Jurkat, Clone E6-1 (cell line): Measurements from ENCODE around the gene OR1S1. TPM values are rescaled to one million over a fixed set of nuclear protein-coding genes. Genes with fewer than 3 reads are reported as not detected.
"Not testable (repeated sequence)": the region's sequence is repeated elsewhere in the genome, so short reads cannot be mapped to it uniquely, and the experiment has no call there.

Source experiments
- DNase-seq: peaks from one replicate; pipeline ENCODE4 v3.0.0-alpha.2; 2011; ENCODE audit warnings: low read depth, low spot score
- H3K4me3 ChIP-seq: 2 replicates; pipeline ENCODE4 v1.5.1; 2011; ENCODE audit warnings: mild to moderate bottlenecking, low read length, control low read depth, moderate library complexity
- polyA plus RNA-seq: library from polyadenylated mRNA; unstranded; fragments of >200 nt; gene quantifications from one replicate; pipeline ENCODE4 v1.2.1, GENCODE V29; 2012; ENCODE audit warnings: missing spikeins; ENCODE audit not compliant: insufficient read length, insufficient read depth

Gene OR1S1
- polyA plus RNA-seq: not detected

DNA sequence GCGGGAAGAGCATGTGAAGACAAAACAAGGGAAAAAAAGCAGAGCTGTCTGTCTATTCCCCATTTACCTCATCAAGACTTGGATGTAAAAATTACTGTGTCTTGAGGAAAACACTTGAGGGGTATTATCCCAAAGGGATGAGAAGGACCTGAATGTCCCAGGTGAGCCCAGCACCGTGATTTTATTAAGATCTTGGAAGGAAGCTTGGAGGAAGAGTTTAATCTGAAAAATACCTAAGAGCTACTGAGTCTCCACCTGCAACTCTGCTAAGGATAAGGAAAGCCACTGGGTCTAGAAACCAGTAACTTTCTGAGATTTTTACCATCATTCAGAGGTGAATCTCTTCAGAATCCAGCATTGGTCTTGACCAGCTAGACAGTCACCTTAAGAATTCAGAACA, at the start of gene OR1S1:
Gene OR1S1, plus strand, starts transcription at position 301 of the 400 bp plus-strand sequence.
- H3K4me3 ChIP-seq, DNase-seq: not testable (repeated sequence)

DNA sequence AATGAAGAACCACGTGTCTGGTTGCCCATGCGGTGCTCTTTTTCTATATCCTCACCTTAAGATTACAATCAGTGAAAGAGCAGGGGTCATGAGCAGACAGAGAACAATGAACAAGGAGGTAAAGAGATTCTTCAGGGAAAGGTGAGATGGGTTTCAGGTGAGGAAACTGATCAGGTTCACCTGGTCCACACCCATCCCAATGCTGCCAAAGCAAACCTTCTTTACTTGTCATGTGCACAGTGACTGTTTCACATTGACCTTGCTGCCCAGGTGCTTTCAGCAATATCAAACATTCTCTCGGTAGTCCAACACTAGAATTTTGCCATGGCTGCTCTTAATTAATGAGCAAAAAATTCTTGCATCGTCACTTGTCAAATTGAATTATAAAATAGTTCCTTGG, 48.1 kb upstream of the OR1S1 start:
- H3K4me3 ChIP-seq: no peak overlapping the region
- DNase-seq: no peak

- DNase-seq: no peak
- no peak overlapping the region for H3K4me3 ChIP-seq
These were observed 47.5 kb upstream of the OR1S1 start for GRCh38 chr11:58164990-58165389.

DNA sequence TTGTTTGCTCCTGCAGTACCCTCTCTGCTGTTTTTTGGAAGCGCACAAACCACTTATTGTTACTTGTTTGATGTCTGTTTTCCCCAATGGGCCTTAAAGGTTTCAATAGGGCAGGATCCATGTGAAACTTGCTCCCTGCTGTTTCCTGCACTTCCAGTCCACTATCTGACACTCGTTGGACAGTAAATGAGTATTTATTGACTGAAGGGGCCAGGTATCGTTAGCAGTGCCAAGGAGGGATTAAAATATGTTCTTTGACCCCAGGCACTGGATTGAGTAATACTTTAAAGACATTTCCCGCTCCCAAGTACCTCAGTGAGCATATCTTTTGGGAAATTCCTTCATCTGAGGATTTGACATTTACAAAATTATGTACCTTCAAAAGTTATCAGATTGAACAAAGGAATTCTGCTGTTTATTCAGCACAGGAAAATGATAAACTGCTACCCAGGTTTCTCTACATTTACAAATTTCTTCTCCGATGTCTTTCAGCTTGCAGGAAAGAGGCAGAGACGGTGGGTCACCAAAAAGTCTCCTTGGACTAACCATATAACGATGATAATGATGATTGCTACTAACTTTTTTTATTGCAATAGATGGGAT, 46.9 kb upstream of the OR1S1 start:
- no peak for DNase-seq

DNA sequence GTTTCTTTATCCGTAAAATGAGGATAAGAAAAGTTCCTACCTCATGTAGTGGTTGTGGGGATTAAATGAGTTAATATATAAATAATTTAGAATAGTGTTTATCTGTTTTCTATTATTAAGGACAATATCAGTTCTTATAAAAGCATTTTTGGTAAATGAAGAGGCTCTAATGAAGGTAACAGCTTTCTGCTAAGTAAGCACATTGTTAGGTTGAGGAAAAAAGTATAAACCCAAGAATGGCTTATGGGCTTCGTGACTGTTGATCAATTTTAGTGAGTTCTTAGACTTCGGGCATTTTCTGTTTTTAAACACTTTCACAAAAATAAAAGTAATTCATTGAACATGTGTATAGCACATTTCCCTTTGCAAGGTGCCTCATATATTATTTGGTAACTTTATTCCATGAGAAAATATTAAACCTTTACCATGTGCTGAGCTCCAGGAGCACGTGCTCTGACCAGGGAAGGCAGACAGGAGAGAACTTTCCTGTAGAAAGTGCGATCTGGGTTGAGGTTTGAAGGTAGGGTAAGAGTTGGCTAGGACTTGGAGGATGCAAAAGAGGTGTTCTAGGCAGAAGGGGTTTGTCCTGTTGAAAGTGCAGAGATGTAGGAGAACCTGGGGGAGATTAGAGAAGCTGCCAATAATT, 35.0 kb upstream of the OR1S1 start:
- no peak overlapping the region for H3K4me3 ChIP-seq
- no peak for DNase-seq

More for the DNA sequence above, 46.9 kb upstream of the OR1S1 start:
- no peak overlapping the region for H3K4me3 ChIP-seq

GRCh38 chr11:58178444-58178843, 34.1 kb upstream of the OR1S1 start:
- no peak overlapping the region for H3K4me3 ChIP-seq
- no peak for DNase-seq

DNA sequence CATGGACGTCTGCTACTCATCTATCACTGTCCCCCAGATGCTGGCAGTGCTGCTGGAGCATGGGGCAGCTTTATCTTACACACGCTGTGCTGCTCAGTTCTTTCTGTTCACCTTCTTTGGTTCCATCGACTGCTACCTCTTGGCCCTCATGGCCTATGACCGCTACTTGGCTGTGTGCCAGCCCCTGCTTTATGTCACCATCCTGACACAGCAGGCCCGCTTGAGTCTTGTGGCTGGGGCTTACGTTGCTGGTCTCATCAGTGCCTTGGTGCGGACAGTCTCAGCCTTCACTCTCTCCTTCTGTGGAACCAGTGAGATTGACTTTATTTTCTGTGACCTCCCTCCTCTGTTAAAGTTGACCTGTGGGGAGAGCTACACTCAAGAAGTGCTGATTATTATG, 32.9 kb upstream of the OR1S1 start:
- H3K4me3 ChIP-seq: no peak overlapping the region
- no peak for DNase-seq

DNA sequence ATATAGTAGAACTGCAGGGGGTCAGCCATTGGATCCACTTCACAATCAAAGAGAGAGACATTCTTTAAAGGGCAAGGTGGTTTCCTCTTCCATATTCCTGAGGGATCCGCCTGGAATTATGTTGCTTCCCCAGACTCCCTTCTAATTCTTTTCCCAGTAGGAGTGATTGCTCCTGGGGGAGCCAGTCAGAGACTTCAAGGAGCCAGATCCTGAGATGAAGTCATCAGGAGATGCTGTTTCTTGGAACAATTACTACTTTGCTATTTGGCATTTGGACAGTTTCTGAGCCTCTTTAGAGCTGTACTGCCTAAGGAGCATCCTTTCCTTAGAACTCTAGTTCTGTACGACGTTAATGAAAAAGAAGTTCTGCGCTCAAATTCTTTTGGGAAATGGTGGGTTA, 25.6 kb upstream of the OR1S1 start:
- DNase-seq: no peak

DNA sequence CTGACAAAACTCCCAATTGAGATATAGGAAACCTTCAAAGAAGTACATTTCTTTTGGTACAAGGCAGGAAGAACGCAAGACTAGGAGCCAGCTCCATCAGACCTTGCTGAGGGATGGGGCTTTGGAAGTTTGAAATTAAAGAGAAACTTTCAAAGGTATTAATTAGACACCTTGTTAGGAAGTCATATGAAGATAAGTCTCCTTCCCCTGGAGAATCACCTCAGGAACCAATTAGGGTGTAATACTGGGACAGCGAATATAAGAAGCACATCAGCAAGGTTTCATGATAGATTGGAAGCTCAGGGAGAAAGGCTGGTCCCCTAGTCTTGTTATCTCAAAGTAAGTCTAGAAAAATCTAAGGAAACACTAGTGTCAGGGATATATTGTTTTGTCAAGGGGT, 23.8 kb upstream of the OR1S1 start, which contains the start of gene OR9Q2:
Gene OR9Q2, plus strand, starts transcription at position 301 of the 400 bp plus-strand sequence. CDS start 1,421 bp downstream, outside the sequence.
- no peak within 1 kb of the TSS for H3K4me3 ChIP-seq
- DNase-seq: no peak

More for the DNA sequence above, 25.6 kb upstream of the OR1S1 start:
- no peak overlapping the region for H3K4me3 ChIP-seq

GRCh38 chr11:58192229-58192628, 20.3 kb upstream of the OR1S1 start:
- no peak for DNase-seq
- H3K4me3 ChIP-seq: no peak overlapping the region

DNA sequence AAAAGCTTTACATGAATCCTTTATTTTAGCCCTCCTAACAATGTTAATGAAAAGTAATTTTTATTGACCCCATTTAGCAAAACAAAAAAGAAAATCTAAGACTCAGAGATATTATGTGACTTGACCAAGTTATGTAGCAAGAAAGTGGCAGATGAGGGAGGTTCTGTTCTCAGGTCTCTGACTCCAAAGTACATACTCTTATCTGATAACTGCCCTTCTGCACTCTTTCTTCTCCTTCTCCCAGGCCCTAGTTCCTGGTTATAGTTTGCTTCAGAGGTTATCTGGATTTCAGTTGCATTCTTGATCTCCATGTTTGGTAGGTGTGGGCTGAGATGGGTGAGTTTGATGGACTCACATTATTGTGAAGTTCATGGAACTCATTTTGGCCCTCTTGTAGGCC, 19.1 kb upstream of the OR1S1 start:
- H3K4me3 ChIP-seq: no peak overlapping the region
- DNase-seq: no peak

DNA sequence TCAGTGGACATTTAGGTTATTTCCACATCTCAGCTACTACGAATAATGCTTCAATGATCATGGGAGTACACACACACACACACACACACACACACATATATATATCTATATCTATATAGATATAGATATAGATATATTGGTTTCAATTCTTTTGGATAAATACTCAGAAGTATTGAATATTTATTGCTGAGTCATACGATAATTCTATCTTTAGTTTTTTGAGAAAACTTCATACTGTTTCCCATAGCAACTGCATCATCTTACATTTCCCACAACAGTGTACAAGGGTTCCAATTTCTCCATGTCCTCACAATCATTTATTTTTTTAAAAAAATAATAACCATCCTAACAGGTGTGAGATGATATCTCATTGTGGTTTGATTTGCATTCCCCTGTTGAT, 16.6 kb upstream of the OR1S1 start:
- DNase-seq: no peak
- no peak overlapping the region for H3K4me3 ChIP-seq

- DNase-seq: no peak
- H3K4me3 ChIP-seq: no peak overlapping the region
These were observed 13.2 kb upstream of the OR1S1 start for GRCh38 chr11:58199271-58199670.

DNA sequence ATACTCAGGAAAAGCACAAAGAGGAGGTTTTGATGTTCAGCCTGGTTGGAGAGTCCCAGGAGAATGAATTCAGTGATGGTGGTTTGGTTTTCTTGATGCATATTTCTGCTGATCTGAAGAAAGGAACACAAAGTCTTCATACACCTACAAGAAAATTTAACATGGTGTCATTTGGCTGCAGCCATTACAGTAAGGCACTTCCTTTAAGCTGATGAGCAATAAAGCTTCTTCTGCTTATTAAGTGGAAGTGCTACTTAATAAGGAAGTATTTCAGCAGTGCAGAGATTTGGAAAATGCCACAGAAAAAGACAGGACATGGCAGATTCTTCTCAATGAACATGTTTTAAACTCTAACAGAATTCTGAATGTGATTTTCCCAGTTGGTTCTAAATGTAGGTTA, 8.5 kb upstream of the OR1S1 start, which contains the start of gene OR1S2:
Gene OR1S2, minus strand, starts transcription at position 101 of the 400 bp plus-strand sequence. Its CDS starts 0 bp downstream, at position 101.
- no peak within 1 kb of the TSS for H3K4me3 ChIP-seq
- no peak for DNase-seq

DNA sequence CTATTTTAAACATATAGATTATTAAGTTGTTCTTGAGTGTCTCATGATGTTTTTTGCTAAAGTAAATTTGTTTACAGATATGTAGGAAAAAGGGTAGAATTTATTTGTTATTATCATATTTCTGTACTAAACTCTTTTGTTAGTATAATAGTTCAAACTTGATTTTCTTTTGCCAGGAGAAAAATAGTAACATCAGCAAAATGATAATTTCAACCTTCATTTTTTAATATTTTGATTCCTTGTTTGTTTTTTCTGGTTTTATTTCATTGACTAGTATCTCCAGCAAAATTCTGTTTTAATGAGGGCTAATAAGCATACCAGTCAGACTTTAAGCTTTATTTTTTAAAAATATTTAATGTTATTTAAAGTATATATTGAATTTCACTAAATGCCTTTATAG, 4.0 kb downstream of the OR1S1 start:
- H3K4me3 ChIP-seq: no peak overlapping the region
- DNase-seq: no peak

- no peak overlapping the region for H3K4me3 ChIP-seq
- no peak for DNase-seq
These were observed 10.2 kb downstream of the OR1S1 start for GRCh38 chr11:58222721-58223120.

GRCh38 chr11:58227956-58228615, 15.6 kb downstream of the OR1S1 start:
- no peak for DNase-seq
- H3K4me3 ChIP-seq: no peak overlapping the region

DNA sequence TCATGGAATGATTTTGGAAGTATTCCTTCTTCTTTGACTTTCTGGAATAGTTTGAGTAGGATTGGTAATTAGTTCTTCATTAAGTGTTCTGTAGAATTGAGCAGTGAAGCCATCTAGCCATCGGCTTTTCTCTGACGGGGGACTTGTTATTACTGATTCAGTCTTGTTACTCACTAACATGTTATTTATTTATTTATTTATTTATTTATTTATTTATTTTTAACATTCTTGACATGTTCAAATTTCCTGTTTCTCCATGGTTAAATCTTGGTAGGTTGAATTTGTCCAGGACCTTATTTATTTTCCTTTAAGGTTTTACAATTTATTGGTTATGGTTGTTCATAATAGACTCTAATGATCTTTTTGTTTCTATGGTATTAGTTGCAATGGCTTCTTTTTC, 31.4 kb downstream of the OR1S1 start:
- no peak overlapping the region for H3K4me3 ChIP-seq
- no peak for DNase-seq

GRCh38 chr11:58254936-58255335, 42.4 kb downstream of the OR1S1 start:
- DNase-seq: no peak
- H3K4me3 ChIP-seq: no peak overlapping the region

- no peak for DNase-seq
- no peak overlapping the region for H3K4me3 ChIP-seq
These were observed 47.5 kb downstream of the OR1S1 start for GRCh38 chr11:58259983-58260382.
